Glutamatergic neuron (in vitro differentiated cells): ENCODE data around the gene SPRY4. TPM values are rescaled to one million over a fixed set of nuclear protein-coding genes. Genes with fewer than 3 reads are reported as not detected.
A peak's percentile ranks its signal among the peaks of the same experiment; 100 is the strongest.

Experiments
- DNase-seq: peaks from one replicate; pipeline ENCODE4 v3.0.0; 2022
- H3K27ac Mint-ChIP-seq: one replicate; pipeline ENCODE4 v1.8.0; 2020; ENCODE audit warnings: mild to moderate bottlenecking, mixed read lengths, inconsistent platforms; ENCODE audit not compliant: unreplicated experiment
- H3K27me3 Mint-ChIP-seq: one replicate; pipeline ENCODE4 v1.8.0; 2020; ENCODE audit warnings: mild to moderate bottlenecking, moderate library complexity, mixed read lengths, inconsistent platforms; ENCODE audit not compliant: unreplicated experiment
- H3K36me3 Mint-ChIP-seq: one replicate; pipeline ENCODE4 v1.8.0; 2020; ENCODE audit warnings: mild to moderate bottlenecking, mixed read lengths, inconsistent platforms; ENCODE audit not compliant: unreplicated experiment
- H3K4me1 Mint-ChIP-seq: one replicate; pipeline ENCODE4 v1.8.0; 2020; ENCODE audit warnings: mild to moderate bottlenecking, low read depth, mixed read lengths, inconsistent platforms; ENCODE audit not compliant: unreplicated experiment
- H3K4me3 Mint-ChIP-seq: one replicate; pipeline ENCODE4 v1.8.0; 2020; ENCODE audit warnings: mild to moderate bottlenecking, mixed read lengths, inconsistent platforms; ENCODE audit not compliant: unreplicated experiment
- H3K9me3 Mint-ChIP-seq: one replicate; pipeline ENCODE4 v1.8.0; 2020; ENCODE audit warnings: mild to moderate bottlenecking, moderate library complexity, mixed read lengths, inconsistent platforms; ENCODE audit not compliant: unreplicated experiment
- total RNA-seq: library from RNA; stranded (reverse); fragmentation: NEBNext Ultra II Directional; extraction: Animal tissue kit (Norgen Biotek cat#: 25700); gene quantifications from one replicate; pipeline ENCODE4 v1.2.1, GENCODE V29; 2021; ENCODE audit not compliant: unreplicated experiment
- TF ChIP-seq, protein P1 (sequence below): fragments of 200-600 bp; sonication (generic); IDR thresholded peaks from one replicate; pipeline ENCODE4 v1.5.0; 2021; ENCODE audit not compliant: partially characterized antibody, unreplicated experiment

The SPRY4 gene
- total RNA-seq, 1 donor from 2014 or later: 12.5 TPM

DNA sequence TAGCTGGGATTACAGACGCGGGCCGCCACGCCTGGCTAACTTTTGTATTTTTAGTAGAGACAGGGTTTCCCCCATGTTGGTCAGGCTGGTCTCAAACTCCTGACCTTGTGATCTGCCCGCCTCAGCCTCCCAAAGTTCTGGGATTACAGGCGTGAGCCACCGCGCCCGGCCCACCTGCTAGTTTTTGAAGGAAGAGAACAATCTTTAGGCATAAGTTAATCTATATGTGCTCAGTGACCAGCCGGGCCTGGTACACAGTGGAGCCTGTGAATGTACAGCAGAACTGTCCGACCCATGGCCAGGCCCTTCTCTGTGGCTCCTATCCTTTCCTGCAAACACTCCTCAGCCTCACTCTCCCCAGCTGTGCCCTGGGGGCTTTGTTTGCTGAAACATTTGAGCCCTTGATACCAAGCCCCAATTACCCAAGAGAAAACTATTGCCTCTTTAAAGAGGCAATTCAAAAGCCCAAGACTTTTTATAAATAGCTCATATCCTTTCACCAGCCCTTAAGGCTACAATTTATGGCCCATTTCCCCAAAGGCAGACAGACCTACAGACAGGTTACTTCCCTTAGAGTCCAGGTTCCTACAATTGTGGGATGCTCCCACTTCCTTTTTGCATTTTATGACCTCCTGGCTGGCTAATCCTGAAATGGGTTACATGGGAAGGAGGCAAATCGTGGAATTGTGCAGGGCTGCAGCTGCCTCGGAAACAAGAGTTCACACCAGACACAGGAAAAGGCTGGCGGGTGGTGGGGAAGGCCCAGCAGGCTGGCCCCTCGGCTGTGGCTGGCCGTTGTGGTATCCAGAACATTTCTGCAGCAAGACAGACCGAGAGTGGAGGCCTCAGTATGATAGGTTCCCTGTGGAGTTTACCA, 37.5 kb downstream of the SPRY4 start:
- H3K4me3 Mint-ChIP-seq: no peak overlapping the region
- no peak for DNase-seq
- TF ChIP-seq, protein P1, sequence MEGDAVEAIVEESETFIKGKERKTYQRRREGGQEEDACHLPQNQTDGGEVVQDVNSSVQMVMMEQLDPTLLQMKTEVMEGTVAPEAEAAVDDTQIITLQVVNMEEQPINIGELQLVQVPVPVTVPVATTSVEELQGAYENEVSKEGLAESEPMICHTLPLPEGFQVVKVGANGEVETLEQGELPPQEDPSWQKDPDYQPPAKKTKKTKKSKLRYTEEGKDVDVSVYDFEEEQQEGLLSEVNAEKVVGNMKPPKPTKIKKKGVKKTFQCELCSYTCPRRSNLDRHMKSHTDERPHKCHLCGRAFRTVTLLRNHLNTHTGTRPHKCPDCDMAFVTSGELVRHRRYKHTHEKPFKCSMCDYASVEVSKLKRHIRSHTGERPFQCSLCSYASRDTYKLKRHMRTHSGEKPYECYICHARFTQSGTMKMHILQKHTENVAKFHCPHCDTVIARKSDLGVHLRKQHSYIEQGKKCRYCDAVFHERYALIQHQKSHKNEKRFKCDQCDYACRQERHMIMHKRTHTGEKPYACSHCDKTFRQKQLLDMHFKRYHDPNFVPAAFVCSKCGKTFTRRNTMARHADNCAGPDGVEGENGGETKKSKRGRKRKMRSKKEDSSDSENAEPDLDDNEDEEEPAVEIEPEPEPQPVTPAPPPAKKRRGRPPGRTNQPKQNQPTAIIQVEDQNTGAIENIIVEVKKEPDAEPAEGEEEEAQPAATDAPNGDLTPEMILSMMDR: no peak
- H3K27ac Mint-ChIP-seq: peak overlapping the region; percentile 54
- no peaks in the 10 kb centered on the region for H3K36me3 Mint-ChIP-seq
- peaks cover 4% of the 10 kb centered on the region for H3K27me3 Mint-ChIP-seq
- peaks cover 2% of the 10 kb centered on the region for H3K4me1 Mint-ChIP-seq
- no peaks in the 10 kb centered on the region for H3K9me3 Mint-ChIP-seq

GRCh38 chr5:142286111-142286510, 38.7 kb downstream of the SPRY4 start:
- no peak for DNase-seq
- Mint-ChIP-seq H3K27ac (no peak overlapping the region), H3K27me3 (peaks cover 5% of the 10 kb centered on the region), H3K36me3 (no peaks in the 10 kb centered on the region), H3K4me1 (peaks cover 4% of the 10 kb centered on the region), H3K9me3 (no peaks in the 10 kb centered on the region), H3K4me3 (no peak overlapping the region)
- TF ChIP-seq, protein P1: no peak

DNA sequence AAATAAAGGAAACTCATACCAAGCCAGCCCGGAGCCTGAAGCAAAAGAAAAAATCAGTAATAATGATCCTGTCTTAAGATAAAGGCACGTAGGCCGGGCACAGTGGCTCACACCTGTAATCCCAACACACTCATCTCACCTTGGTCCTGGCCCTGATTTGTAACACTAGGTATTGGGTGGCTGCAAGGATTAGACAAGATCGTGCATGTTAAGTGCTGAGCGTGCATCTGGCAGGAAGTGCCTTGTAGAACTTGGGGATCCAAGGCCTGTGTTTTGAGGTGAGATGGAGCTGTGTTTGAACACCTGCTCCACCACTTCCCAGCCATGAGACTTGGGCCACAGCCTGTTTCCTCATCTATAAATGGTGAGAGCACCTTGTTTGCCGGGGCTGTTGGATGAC, 41.5 kb downstream of the SPRY4 start:
- Mint-ChIP-seq H3K27ac (no peak overlapping the region), H3K9me3 (no peaks in the 10 kb centered on the region), H3K27me3 (peaks cover 9% of the 10 kb centered on the region), H3K36me3 (no peaks in the 10 kb centered on the region), H3K4me3 (no peak overlapping the region), H3K4me1 (peaks cover 7% of the 10 kb centered on the region)
- TF ChIP-seq, protein P1: no peak
- no peak for DNase-seq

GRCh38 chr5:142281966-142282365, 42.9 kb downstream of the SPRY4 start:
- H3K27me3 Mint-ChIP-seq: peaks cover 9% of the 10 kb centered on the region
- no peaks in the 10 kb centered on the region for H3K36me3 Mint-ChIP-seq
- DNase-seq: no peak
- no peak overlapping the region for H3K27ac Mint-ChIP-seq
- no peak overlapping the region for H3K4me3 Mint-ChIP-seq
- no peaks in the 10 kb centered on the region for H3K9me3 Mint-ChIP-seq
- peaks cover 6% of the 10 kb centered on the region for H3K4me1 Mint-ChIP-seq
- TF ChIP-seq, protein P1: no peak

DNA sequence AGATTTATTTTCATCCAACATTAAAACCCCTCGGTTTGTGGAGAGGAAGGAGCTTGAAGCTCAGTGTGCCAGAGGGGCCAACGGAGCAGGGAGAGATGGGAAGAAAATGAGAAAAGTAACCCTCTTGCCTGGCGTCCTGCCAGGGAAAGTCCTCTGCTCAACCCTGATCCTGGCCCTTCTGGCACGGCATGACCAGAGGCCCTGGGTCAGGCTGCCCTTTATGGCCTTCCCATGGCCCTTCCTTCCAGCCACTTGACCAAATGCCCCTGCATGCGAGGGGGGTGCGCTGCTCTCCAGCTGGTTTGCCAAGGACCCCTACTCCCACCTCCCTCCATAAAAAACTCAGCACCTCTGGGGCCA, 43.8 kb downstream of the SPRY4 start:
- TF ChIP-seq, protein P1: no peak
- Mint-ChIP-seq H3K4me1 (peaks cover 6% of the 10 kb centered on the region), H3K9me3 (no peaks in the 10 kb centered on the region), H3K36me3 (no peaks in the 10 kb centered on the region), H3K27ac (no peak overlapping the region), H3K4me3 (no peak overlapping the region), H3K27me3 (peaks cover 7% of the 10 kb centered on the region)
- DNase-seq: no peak
